Ecto neural progenitor cell (in vitro differentiated cells): ENCODE results near the gene ZBTB8B.

Source experiments
- DNase-seq: peaks from one replicate; pipeline ENCODE4 v3.0.0-alpha.2; 2018; ENCODE audit warnings: low spot score

ZBTB8B gene

GRCh38 chr1:32508761-32509160 is 43.9 kb downstream of the ZBTB8B start:
- no peak for DNase-seq

- DNase-seq = no peak
Observed at GRCh38 chr1:32509939-32510338, 45.1 kb downstream of the ZBTB8B start.
